Measurements from ENCODE around the gene MT1A. TPM values are rescaled to one million over a fixed set of nuclear protein-coding genes. Genes with fewer than 3 reads are reported as not detected.

Gene MT1A
- total RNA-seq: not detected

DNA sequence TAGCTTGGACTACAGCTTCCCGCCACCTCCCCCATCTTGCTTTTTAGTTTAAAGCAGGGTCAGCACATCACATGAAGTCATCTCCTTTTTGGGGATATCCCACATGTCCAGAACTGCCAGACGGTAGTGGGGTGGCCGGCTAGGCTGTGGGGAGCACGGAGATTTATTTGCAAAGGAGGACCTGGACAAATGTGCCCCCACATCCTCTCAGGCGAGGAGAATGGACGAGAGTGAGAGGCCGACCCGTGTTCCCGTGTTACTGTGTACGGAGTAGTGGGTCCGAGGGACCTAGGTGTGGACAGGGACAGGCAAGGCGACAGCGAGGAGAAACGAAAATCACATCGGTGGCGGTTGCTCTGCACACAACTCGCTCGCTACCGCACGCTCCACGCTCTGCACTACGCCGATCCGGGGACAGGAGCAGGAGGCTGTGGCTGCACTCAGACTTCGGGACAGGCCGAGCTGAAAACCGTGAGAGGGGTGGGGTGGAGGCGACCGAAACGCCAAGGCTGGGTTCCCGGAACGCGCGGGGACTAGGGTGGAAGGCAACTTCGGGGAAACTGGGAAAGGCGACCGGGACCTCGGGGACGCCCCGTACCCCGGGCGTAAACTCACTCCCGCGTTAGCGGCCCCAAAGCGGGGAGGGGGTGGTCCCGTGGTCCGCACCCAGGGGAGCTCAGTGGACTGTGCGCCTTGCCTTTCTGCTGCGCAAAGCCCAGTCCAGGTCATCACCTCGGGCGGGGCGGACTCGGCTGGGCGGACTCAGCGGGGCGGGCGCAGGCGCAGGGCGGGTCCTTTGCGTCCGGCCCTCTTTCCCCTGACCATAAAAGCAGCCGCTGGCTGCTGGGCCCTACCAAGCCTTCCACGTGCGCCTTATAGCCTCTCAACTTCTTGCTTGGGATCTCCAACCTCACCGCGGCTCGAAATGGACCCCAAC lies at the start of gene MT1A:
Gene MT1A (plus strand): TSS at position 853 of the 937 bp plus-strand sequence. CDS start 73 bp downstream, at position 926.
- peak within 1 kb of the TSS; percentile 64 to 81 (median 68) for H3K9ac ChIP-seq (ENCODE audit: low read depth in 1 of 3, low read length in 3 of 3)
- H3K36me3 ChIP-seq (ENCODE audit: control insufficient read depth in 3 of 3, insufficient read depth in 3 of 3, low read length in 3 of 3): no peaks in the 10 kb centered on the region
- H3K4me1 ChIP-seq (ENCODE audit: control insufficient read depth in 3 of 3, insufficient read depth in 3 of 3, low read length in 3 of 3): peaks cover 16 to 18% (median 17%) of the 10 kb centered on the region in 3 donors
- H3K27me3 ChIP-seq (ENCODE audit: control insufficient read depth in 3 of 3, insufficient read depth in 3 of 3, low read length in 3 of 3): peaks cover 18 to 38% (median 28%) of the 10 kb centered on the region in 3 donors
- no peaks in the 10 kb centered on the region for H3K9me3 ChIP-seq (ENCODE audit: control insufficient read depth in 3 of 3, low read length in 3 of 3)
- peak within 1 kb of the TSS; percentile 66 for H3K27ac ChIP-seq (ENCODE audit: low read depth, low read length)
- peak within 1 kb of the TSS; percentile 66 to 77 (median 68) for H3K4me3 ChIP-seq (ENCODE audit: low read length in 3 of 3)

DNA sequence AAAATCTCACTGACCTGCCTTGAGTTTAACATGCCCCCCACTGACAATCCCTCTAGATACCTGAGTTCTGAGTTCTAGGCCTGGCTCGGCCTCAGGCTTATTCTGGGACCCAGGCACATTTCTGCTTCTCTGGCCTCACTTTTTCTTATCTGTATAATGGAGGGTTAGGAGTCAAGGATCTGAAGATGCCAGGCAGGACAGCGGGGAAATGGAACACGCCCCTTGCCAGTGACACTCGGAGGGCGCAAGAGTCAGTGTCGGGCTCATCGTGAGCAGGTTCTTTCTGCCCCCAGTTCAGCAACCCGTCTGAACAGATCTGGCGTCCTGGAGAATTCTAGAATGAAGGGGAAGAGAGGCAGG lies 49.7 kb upstream of the MT1A start:
- peak overlapping the region in 2 of 3 donors; percentile 23 to 70 for H3K9ac ChIP-seq (ENCODE audit: low read depth in 1 of 3, low read length in 3 of 3)
- no peaks in the 10 kb centered on the region for H3K36me3 ChIP-seq (ENCODE audit: control insufficient read depth in 3 of 3, insufficient read depth in 3 of 3, low read length in 3 of 3)
- no peaks in the 10 kb centered on the region for H3K9me3 ChIP-seq (ENCODE audit: control insufficient read depth in 3 of 3, low read length in 3 of 3)
- H3K4me1 ChIP-seq (ENCODE audit: control insufficient read depth in 3 of 3, insufficient read depth in 3 of 3, low read length in 3 of 3): peaks cover 4 to 17% (median 14%) of the 10 kb centered on the region in 3 donors
- peaks cover 11 to 23% (median 17%) of the 10 kb centered on the region in 3 donors for H3K27me3 ChIP-seq (ENCODE audit: control insufficient read depth in 3 of 3, insufficient read depth in 3 of 3, low read length in 3 of 3)
- H3K27ac ChIP-seq (ENCODE audit: low read depth, low read length): no peak overlapping the region
- peak overlapping the region; percentile 59 to 74 (median 63) for H3K4me3 ChIP-seq (ENCODE audit: low read length in 3 of 3)

DNA sequence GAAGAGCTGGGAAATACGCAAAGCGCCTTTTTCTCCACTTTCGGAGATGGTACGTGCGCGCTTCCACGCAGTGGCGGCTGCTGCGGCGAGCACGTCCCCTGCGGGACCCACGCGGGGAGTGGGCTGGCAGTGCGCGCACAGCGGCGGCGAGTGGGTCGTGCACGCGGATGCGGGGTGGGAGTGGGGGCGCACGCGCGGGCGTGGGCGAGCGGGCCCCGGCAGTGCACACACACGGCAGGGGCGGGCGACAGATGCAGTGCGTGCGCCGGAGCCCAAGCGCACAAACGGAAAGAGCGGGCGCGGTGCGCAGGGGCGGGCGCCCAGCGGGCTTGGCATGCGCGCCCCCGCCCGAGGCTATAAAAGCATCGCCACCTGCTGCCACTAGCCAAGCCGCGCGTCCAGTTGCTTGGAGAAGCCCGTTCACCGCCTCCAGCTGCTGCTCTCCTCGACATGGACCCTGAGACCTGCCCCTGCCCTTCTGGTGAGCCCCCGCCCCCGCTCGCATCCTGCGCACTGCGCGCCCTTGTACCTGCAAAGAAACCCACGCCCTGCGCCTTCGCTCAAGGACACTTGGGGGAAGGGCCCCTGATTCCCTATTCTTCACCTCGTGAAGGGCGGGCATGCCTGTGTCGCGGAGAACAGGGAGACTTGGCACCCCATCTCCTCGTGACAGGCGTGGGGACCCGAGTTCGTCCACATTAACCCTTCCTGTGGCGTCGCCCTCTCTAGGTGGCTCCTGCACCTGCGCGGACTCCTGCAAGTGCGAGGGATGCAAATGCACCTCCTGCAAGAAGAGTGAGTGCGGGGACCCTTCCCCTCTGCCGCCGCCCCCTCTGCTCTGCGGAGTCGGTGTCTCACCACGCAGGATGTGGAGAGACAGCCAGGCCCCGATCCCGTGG lies 49.1 kb upstream of the MT1A start, which contains the start of gene MT3:
Gene MT3 (plus strand): TSS at position 388 of the 899 bp plus-strand sequence. CDS start 63 bp downstream, at position 451.
- Histone ChIP-seq H3K9me3 (ENCODE audit: control insufficient read depth in 3 of 3, low read length in 3 of 3) (no peaks in the 10 kb centered on the region), H3K9ac (ENCODE audit: low read depth in 1 of 3, low read length in 3 of 3) (peak within 1 kb of the TSS in 2 of 3 donors; percentile 23 to 70), H3K27ac (ENCODE audit: low read depth, low read length) (no peak within 1 kb of the TSS), H3K36me3 (ENCODE audit: control insufficient read depth in 3 of 3, insufficient read depth in 3 of 3, low read length in 3 of 3) (no peaks in the 10 kb centered on the region), H3K4me1 (ENCODE audit: control insufficient read depth in 3 of 3, insufficient read depth in 3 of 3, low read length in 3 of 3) (peaks cover 4 to 17% (median 14%) of the 10 kb centered on the region in 3 donors), H3K4me3 (ENCODE audit: low read length in 3 of 3) (peak within 1 kb of the TSS; percentile 59 to 74 (median 63)), H3K27me3 (ENCODE audit: control insufficient read depth in 3 of 3, insufficient read depth in 3 of 3, low read length in 3 of 3) (peaks cover 11 to 23% (median 17%) of the 10 kb centered on the region in 3 donors)

DNA sequence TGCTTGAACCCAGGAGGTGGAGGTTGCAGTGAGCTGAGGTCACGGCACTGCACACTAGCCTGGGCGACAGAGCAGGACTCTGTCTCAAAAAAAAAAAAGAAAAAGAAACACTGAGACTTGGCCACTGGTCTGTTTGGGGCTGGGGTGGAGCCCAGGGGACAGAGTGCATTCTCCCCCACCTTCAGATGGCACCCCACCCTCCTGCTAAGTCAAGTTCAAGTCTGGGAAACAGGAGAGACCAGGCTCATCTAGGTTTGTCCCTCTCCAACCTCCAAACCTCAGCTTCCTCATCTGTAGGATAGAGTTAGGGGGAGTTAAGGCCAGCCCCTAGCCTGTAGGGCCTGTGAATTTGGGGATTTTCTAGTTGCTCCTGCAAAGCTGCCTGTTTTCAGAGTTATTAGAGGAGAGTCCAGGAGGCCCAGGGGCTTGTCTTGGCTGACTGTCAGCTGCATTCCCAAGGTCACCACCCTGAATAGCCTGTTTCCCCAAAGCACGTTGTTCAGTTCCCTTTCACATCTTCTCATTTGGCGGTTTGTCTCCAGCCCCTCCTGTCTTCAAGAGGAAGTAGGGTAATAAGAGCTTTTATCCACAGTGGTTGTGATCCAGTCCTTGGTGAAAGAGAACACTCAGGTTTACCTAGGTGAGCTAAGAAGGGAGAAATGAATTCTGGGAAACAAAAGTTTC lies 46.9 kb upstream of the MT1A start:
- Histone ChIP-seq H3K4me3 (ENCODE audit: low read length in 3 of 3) (no peak overlapping the region), H3K9ac (ENCODE audit: low read depth in 1 of 3, low read length in 3 of 3) (no peak overlapping the region), H3K36me3 (ENCODE audit: control insufficient read depth in 3 of 3, insufficient read depth in 3 of 3, low read length in 3 of 3) (no peaks in the 10 kb centered on the region), H3K27ac (ENCODE audit: low read depth, low read length) (no peak overlapping the region), H3K9me3 (ENCODE audit: control insufficient read depth in 3 of 3, low read length in 3 of 3) (no peaks in the 10 kb centered on the region), H3K27me3 (ENCODE audit: control insufficient read depth in 3 of 3, insufficient read depth in 3 of 3, low read length in 3 of 3) (peaks cover 11 to 23% (median 17%) of the 10 kb centered on the region in 3 donors), H3K4me1 (ENCODE audit: control insufficient read depth in 3 of 3, insufficient read depth in 3 of 3, low read length in 3 of 3) (peaks cover 4 to 17% (median 14%) of the 10 kb centered on the region in 3 donors)

DNA sequence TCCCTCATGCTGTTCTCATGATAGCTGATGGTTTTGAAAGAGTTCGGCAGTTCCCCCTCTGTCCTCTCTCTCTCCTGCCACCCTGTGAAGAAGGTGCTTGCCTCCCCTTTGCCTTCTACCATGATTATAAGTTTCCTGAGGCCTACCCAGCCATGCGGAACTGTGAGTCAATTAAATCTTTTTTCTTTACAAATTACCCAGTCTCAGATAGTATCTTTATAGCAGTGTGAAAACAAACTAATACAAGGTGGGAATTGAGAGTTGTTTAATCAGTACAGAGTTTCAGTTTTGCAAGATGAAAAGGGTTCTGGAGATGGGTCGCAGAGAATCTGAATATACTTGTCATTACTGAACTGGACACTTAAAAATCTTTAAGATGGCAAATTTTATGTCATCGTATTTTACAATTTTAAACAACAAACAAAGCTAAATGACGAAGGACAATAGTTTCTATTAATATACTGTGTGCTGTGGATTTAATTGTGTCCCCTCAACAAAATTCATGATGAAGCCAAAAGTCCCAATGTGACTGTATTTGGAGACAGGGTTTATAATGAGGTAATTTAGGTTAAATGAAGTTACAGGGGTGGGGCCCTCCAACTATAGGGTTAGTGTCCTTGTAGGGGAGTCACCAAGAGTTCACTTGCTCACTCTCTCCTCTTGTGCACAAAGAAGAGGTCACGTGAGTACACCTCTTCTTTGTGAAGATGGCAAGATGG lies 44.7 kb upstream of the MT1A start:
- Histone ChIP-seq H3K27me3 (ENCODE audit: control insufficient read depth in 3 of 3, insufficient read depth in 3 of 3, low read length in 3 of 3) (peaks cover 11 to 19% (median 17%) of the 10 kb centered on the region in 3 donors), H3K9me3 (ENCODE audit: control insufficient read depth in 3 of 3, low read length in 3 of 3) (no peaks in the 10 kb centered on the region), H3K36me3 (ENCODE audit: control insufficient read depth in 3 of 3, insufficient read depth in 3 of 3, low read length in 3 of 3) (no peaks in the 10 kb centered on the region), H3K4me3 (ENCODE audit: low read length in 3 of 3) (no peak overlapping the region), H3K9ac (ENCODE audit: low read depth in 1 of 3, low read length in 3 of 3) (no peak overlapping the region), H3K4me1 (ENCODE audit: control insufficient read depth in 3 of 3, insufficient read depth in 3 of 3, low read length in 3 of 3) (peaks cover 4 to 17% (median 14%) of the 10 kb centered on the region in 3 donors), H3K27ac (ENCODE audit: low read depth, low read length) (no peak overlapping the region)

DNA sequence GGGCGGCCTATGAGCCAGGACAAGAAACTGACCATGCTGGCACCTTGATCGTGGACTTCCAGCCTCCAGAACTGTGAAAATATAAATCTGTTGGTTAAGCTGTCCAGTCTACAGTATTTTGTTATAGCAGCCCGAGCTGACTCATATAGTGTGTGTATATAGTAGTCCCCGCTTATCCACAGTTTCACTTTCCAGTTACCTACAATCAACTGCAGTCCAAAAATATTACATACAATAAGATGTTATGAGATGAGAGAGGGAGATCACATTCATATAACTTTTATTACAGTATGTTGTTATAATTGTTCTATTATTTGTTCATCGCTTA lies 44.2 kb upstream of the MT1A start:
- no peak overlapping the region for H3K9ac ChIP-seq (ENCODE audit: low read depth in 1 of 3, low read length in 3 of 3)
- H3K36me3 ChIP-seq (ENCODE audit: control insufficient read depth in 3 of 3, insufficient read depth in 3 of 3, low read length in 3 of 3): no peaks in the 10 kb centered on the region
- H3K4me3 ChIP-seq (ENCODE audit: low read length in 3 of 3): no peak overlapping the region
- H3K27me3 ChIP-seq (ENCODE audit: control insufficient read depth in 3 of 3, insufficient read depth in 3 of 3, low read length in 3 of 3): peaks cover 11 to 13% (median 13%) of the 10 kb centered on the region in 3 donors
- peaks cover 4 to 12% (median 10%) of the 10 kb centered on the region in 3 donors for H3K4me1 ChIP-seq (ENCODE audit: control insufficient read depth in 3 of 3, insufficient read depth in 3 of 3, low read length in 3 of 3)
- no peak overlapping the region for H3K27ac ChIP-seq (ENCODE audit: low read depth, low read length)
- no peaks in the 10 kb centered on the region for H3K9me3 ChIP-seq (ENCODE audit: control insufficient read depth in 3 of 3, low read length in 3 of 3)

GRCh38 chr16:56600398-56600999 lies 38.0 kb upstream of the MT1A start:
- Histone ChIP-seq H3K36me3 (ENCODE audit: control insufficient read depth in 3 of 3, insufficient read depth in 3 of 3, low read length in 3 of 3) (no peaks in the 10 kb centered on the region), H3K4me3 (ENCODE audit: low read length in 3 of 3) (no peak overlapping the region), H3K9me3 (ENCODE audit: control insufficient read depth in 3 of 3, low read length in 3 of 3) (no peaks in the 10 kb centered on the region), H3K27me3 (ENCODE audit: control insufficient read depth in 3 of 3, insufficient read depth in 3 of 3, low read length in 3 of 3) (no peaks in the 10 kb centered on the region), H3K4me1 (ENCODE audit: control insufficient read depth in 3 of 3, insufficient read depth in 3 of 3, low read length in 3 of 3) (peaks cover 5 to 19% (median 18%) of the 10 kb centered on the region in 3 donors), H3K27ac (ENCODE audit: low read depth, low read length) (no peak overlapping the region), H3K9ac (ENCODE audit: low read depth in 1 of 3, low read length in 3 of 3) (no peak overlapping the region)

- Histone ChIP-seq H3K9me3 (ENCODE audit: control insufficient read depth in 3 of 3, low read length in 3 of 3) (no peaks in the 10 kb centered on the region), H3K4me1 (ENCODE audit: control insufficient read depth in 3 of 3, insufficient read depth in 3 of 3, low read length in 3 of 3) (peaks cover 13 to 27% (median 26%) of the 10 kb centered on the region in 3 donors), H3K27ac (ENCODE audit: low read depth, low read length) (no peak overlapping the region), H3K9ac (ENCODE audit: low read depth in 1 of 3, low read length in 3 of 3) (no peak overlapping the region), H3K27me3 (ENCODE audit: control insufficient read depth in 3 of 3, insufficient read depth in 3 of 3, low read length in 3 of 3) (no peaks in the 10 kb centered on the region), H3K36me3 (ENCODE audit: control insufficient read depth in 3 of 3, insufficient read depth in 3 of 3, low read length in 3 of 3) (no peaks in the 10 kb centered on the region), H3K4me3 (ENCODE audit: low read length in 3 of 3) (no peak overlapping the region)
These were observed 37.1 kb upstream of the MT1A start for GRCh38 chr16:56601325-56601724.
